ENCODE measurements around the gene KIF14.
"Not testable (repeated sequence)": the region's sequence is repeated elsewhere in the genome, so short reads cannot be mapped to it uniquely, and the experiment has no call there.

KIF14 gene

DNA sequence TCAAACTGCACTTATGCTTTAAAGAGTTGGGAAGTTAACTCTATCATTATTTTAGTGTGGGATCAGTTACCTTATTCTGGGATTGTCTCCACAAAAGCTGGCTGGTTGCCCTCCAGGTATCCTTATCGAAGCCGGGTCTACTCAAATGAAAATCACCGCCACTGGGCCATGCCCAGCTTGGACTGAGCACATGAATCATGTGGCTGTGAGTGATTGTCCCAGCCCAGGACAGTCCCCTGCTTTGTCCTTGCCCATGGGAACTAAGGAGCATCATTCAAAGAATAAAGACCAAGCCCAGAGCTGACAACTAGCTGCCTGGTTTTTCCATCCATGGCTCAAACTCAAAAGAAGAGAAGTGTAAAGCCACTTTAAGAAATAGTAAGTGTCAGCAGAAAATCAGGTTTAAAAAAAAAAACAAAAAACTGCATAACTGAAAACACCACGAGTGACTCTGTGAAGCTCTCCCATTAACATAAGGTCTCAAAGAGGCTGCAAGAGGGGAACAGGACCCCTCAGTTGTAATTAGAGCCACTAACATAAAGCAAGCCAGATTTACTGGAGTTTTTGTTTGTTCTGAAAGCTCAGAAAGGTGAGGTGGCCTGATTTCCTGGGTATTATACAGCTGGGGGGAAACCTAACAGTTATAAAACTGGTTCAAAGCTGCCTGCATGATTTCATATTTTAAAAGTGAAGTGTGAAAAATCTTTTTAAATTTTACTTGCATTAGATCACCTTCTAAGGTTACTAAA, 91.5 kb downstream of the KIF14 start:
- Histone ChIP-seq H3K9me3 (ENCODE audit: control insufficient read depth, low read length) (no peaks in the 10 kb centered on the region), H3K36me3 (ENCODE audit: control insufficient read depth, insufficient read depth, low read length) (no peaks in the 10 kb centered on the region), H3K4me1 (ENCODE audit: control insufficient read depth, insufficient read depth, low read length) (no peaks in the 10 kb centered on the region), H3K9ac (ENCODE audit: low read length) (no peak overlapping the region), H3K4me3 (ENCODE audit: low read length) (no peak overlapping the region), H3K27me3 (ENCODE audit: control insufficient read depth, insufficient read depth, low read length) (no peaks in the 10 kb centered on the region)

- Histone ChIP-seq H3K4me1 (ENCODE audit: control insufficient read depth, insufficient read depth, low read length) (no peaks in the 10 kb centered on the region), H3K4me3 (ENCODE audit: low read length) (no peak overlapping the region), H3K27me3 (ENCODE audit: control insufficient read depth, insufficient read depth, low read length) (no peaks in the 10 kb centered on the region), H3K9ac (ENCODE audit: low read length) (no peak overlapping the region), H3K36me3 (ENCODE audit: control insufficient read depth, insufficient read depth, low read length) (no peaks in the 10 kb centered on the region), H3K9me3 (ENCODE audit: control insufficient read depth, low read length) (no peaks in the 10 kb centered on the region)
Measured at GRCh38 chr1:200527670-200528069, 92.9 kb downstream of the KIF14 start.

GRCh38 chr1:200526709-200527612, 93.6 kb downstream of the KIF14 start:
- Histone ChIP-seq H3K27me3 (ENCODE audit: control insufficient read depth, insufficient read depth, low read length) (no peaks in the 10 kb centered on the region), H3K36me3 (ENCODE audit: control insufficient read depth, insufficient read depth, low read length) (no peaks in the 10 kb centered on the region), H3K9me3 (ENCODE audit: control insufficient read depth, low read length) (no peaks in the 10 kb centered on the region), H3K9ac (ENCODE audit: low read length) (no peak overlapping the region), H3K4me3 (ENCODE audit: low read length) (no peak overlapping the region), H3K4me1 (ENCODE audit: control insufficient read depth, insufficient read depth, low read length) (no peaks in the 10 kb centered on the region)

DNA sequence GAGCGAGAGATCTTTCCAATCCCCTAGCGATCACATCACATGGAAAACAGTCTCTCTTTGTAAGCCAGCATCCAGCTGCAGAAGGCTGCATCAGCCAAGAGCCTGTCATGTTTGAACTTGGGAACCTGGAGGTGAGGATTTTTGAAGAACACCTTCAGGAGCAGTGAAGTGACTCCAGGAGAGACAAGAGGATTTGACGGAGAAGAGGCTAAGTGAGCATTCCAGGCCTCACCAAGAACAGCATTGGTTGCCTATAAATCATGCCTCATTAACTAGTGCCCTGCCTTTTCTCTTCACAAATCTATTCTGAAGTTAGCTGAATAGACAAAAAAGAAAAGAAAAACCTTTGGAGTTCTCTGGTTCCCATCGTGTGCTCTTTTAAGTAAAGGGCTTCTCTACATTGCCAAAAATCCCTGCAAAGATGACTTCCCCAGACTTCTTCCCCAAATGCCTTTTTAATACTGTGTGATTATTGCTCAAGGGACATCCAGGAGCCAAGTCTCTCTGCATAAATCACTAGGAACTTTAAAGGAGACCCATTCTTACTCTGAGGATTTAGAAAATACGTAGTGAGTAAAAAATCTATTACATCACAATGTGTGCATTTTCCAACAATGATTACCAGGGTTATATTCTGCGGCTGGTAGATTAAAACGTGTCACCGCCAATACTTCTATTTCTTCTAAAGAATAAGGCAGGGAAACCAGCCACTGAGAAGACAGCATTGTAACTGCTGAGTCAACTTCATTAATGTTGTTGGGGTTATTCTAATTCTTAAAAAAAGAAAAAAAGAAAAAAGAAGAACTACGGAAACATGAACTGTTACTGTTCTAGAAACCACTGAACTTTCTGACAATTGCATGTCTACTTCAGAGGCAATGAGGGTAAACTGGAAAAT, 95.2 kb downstream of the KIF14 start:
- H3K36me3 ChIP-seq (ENCODE audit: control insufficient read depth, insufficient read depth, low read length) = no peaks in the 10 kb centered on the region
- H3K4me3 ChIP-seq (ENCODE audit: low read length) = no peak overlapping the region
- no peaks in the 10 kb centered on the region for H3K4me1 ChIP-seq (ENCODE audit: control insufficient read depth, insufficient read depth, low read length)
- H3K9ac ChIP-seq (ENCODE audit: low read length) = no peak overlapping the region
- no peaks in the 10 kb centered on the region for H3K9me3 ChIP-seq (ENCODE audit: control insufficient read depth, low read length)
- no peaks in the 10 kb centered on the region for H3K27me3 ChIP-seq (ENCODE audit: control insufficient read depth, insufficient read depth, low read length)

DNA sequence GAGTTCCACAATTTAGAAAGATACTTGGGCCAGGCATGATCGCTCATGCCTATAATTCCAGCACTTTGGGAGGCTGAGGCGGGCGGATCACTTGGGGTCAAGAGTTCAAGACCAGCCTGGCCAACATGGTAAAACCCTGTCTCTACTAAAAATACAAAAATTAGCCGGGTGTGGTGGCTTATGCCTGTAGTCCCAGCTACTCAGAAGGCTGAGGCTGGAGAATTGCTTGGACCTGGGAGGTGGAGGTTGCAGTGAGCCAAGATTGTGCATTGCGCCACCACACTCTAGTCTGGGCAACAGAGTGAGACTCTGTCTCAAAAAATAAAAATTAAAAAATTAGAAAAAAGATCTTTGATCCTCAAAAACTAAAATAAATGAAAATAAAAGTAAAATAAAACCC, 96.0 kb downstream of the KIF14 start:
- H3K27me3 ChIP-seq (ENCODE audit: control insufficient read depth, insufficient read depth, low read length); H3K36me3 ChIP-seq (ENCODE audit: control insufficient read depth, insufficient read depth, low read length); H3K4me1 ChIP-seq (ENCODE audit: control insufficient read depth, insufficient read depth, low read length); H3K9ac ChIP-seq (ENCODE audit: low read length); H3K4me3 ChIP-seq (ENCODE audit: low read length); H3K9me3 ChIP-seq (ENCODE audit: control insufficient read depth, low read length): not testable (repeated sequence)

DNA sequence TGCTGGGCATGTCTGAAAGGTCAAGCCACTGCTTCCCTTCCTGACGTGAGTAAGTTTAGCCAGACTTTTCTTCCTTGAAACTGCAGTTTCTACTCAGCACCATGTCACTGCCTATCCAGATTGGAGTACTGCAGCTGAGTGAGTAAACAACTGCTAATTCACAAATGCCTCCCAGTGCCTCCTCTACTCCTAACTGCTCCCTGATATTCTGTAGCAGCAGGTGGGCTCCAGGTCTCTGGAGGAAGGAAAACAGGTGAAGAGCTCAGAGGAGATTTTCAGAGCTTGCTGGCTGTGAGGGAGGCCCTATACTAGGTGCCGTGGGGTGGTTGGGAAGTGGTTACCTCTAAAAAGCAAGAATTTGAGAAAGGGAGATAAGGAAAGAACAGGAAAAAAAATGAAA, 96.5 kb downstream of the KIF14 start:
- H3K27me3 ChIP-seq (ENCODE audit: control insufficient read depth, insufficient read depth, low read length) = no peaks in the 10 kb centered on the region
- no peaks in the 10 kb centered on the region for H3K36me3 ChIP-seq (ENCODE audit: control insufficient read depth, insufficient read depth, low read length)
- H3K4me1 ChIP-seq (ENCODE audit: control insufficient read depth, insufficient read depth, low read length) = no peaks in the 10 kb centered on the region
- no peak overlapping the region for H3K4me3 ChIP-seq (ENCODE audit: low read length)
- H3K9me3 ChIP-seq (ENCODE audit: control insufficient read depth, low read length) = no peaks in the 10 kb centered on the region
- H3K9ac ChIP-seq (ENCODE audit: low read length) = no peak overlapping the region

DNA sequence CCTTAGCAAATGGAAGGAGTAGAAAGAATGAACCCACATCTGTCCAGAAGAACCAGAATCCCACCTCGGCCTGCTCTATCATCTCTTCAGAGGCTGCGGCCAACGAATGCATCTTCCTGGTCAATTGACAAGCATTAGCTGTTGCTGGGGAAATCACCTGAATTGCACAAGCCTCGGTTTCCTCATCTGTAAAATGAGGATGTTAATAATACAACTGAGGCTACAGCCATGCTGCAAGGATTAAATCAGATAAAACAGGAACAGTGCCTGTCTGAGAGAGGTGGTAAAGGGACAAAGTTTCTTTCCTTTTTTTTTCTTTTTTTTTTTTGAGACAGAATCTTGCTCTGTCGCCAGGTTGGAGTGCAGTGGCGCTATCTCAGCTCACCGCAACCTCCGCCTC, 99.8 kb downstream of the KIF14 start:
- H3K9ac ChIP-seq (ENCODE audit: low read length) = no peak overlapping the region
- no peaks in the 10 kb centered on the region for H3K27me3 ChIP-seq (ENCODE audit: control insufficient read depth, insufficient read depth, low read length)
- H3K9me3 ChIP-seq (ENCODE audit: control insufficient read depth, low read length) = no peaks in the 10 kb centered on the region
- H3K4me3 ChIP-seq (ENCODE audit: low read length) = no peak overlapping the region
- no peaks in the 10 kb centered on the region for H3K4me1 ChIP-seq (ENCODE audit: control insufficient read depth, insufficient read depth, low read length)
- H3K36me3 ChIP-seq (ENCODE audit: control insufficient read depth, insufficient read depth, low read length) = no peaks in the 10 kb centered on the region

DNA sequence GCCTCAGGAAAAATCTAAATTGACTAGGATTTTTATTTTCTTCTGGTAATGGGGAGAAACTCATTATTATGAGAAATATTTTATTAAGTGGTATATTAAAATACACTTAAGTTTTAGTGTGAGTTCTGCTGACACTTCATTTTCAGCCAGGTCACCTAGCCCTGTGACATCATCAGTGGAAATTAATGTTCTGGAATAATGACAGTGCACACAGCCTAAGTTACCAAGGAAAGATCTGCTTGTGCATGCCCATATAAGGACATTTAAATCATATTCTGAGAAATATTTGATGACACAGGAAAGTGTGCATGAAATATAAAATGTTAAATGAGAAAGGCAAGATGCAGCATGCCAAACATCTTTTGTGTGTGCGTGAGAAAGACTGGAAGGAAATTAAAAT, 102.0 kb downstream of the KIF14 start:
- H3K9me3 ChIP-seq (ENCODE audit: control insufficient read depth, low read length) = no peaks in the 10 kb centered on the region
- H3K9ac ChIP-seq (ENCODE audit: low read length) = no peak overlapping the region
- no peak overlapping the region for H3K4me3 ChIP-seq (ENCODE audit: low read length)
- H3K27me3 ChIP-seq (ENCODE audit: control insufficient read depth, insufficient read depth, low read length) = no peaks in the 10 kb centered on the region
- no peaks in the 10 kb centered on the region for H3K36me3 ChIP-seq (ENCODE audit: control insufficient read depth, insufficient read depth, low read length)
- no peaks in the 10 kb centered on the region for H3K4me1 ChIP-seq (ENCODE audit: control insufficient read depth, insufficient read depth, low read length)

GRCh38 chr1:200512191-200512590, 108.4 kb downstream of the KIF14 start:
- Histone ChIP-seq H3K36me3 (ENCODE audit: control insufficient read depth, insufficient read depth, low read length) (no peaks in the 10 kb centered on the region), H3K9me3 (ENCODE audit: control insufficient read depth, low read length) (no peaks in the 10 kb centered on the region), H3K27me3 (ENCODE audit: control insufficient read depth, insufficient read depth, low read length) (no peaks in the 10 kb centered on the region), H3K4me1 (ENCODE audit: control insufficient read depth, insufficient read depth, low read length) (no peaks in the 10 kb centered on the region), H3K4me3 (ENCODE audit: low read length) (no peak overlapping the region), H3K9ac (ENCODE audit: low read length) (no peak overlapping the region)

GRCh38 chr1:200510228-200510623, 110.3 kb downstream of the KIF14 start:
- H3K27me3 ChIP-seq (ENCODE audit: control insufficient read depth, insufficient read depth, low read length) = no peaks in the 10 kb centered on the region
- H3K9me3 ChIP-seq (ENCODE audit: control insufficient read depth, low read length) = no peaks in the 10 kb centered on the region
- no peaks in the 10 kb centered on the region for H3K36me3 ChIP-seq (ENCODE audit: control insufficient read depth, insufficient read depth, low read length)
- no peak overlapping the region for H3K9ac ChIP-seq (ENCODE audit: low read length)
- H3K4me3 ChIP-seq (ENCODE audit: low read length) = no peak overlapping the region
- no peaks in the 10 kb centered on the region for H3K4me1 ChIP-seq (ENCODE audit: control insufficient read depth, insufficient read depth, low read length)

DNA sequence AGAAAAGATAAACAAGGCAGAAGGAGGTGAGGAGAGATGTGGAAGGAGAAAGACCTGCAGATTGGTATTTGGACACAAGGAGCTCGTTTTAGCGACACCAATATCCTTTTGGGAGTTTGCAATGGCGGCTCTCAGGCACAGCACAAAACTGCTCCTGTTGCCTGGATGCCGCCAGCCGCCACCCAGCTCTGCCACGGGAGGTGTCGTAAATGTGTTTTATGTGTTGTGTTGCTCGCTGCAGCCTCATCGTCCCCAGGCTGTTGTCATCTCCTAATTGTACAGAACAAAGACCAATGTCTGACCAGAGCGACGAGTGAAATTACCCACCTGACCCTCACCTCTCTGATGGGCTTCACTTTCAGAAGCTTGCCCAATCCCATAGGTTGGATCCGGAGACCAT, 114.1 kb downstream of the KIF14 start:
- no peak overlapping the region for H3K4me3 ChIP-seq (ENCODE audit: low read length)
- no peaks in the 10 kb centered on the region for H3K4me1 ChIP-seq (ENCODE audit: control insufficient read depth, insufficient read depth, low read length)
- H3K36me3 ChIP-seq (ENCODE audit: control insufficient read depth, insufficient read depth, low read length) = no peaks in the 10 kb centered on the region
- H3K9me3 ChIP-seq (ENCODE audit: control insufficient read depth, low read length) = no peaks in the 10 kb centered on the region
- H3K27me3 ChIP-seq (ENCODE audit: control insufficient read depth, insufficient read depth, low read length) = no peaks in the 10 kb centered on the region
- H3K9ac ChIP-seq (ENCODE audit: low read length) = no peak overlapping the region

DNA sequence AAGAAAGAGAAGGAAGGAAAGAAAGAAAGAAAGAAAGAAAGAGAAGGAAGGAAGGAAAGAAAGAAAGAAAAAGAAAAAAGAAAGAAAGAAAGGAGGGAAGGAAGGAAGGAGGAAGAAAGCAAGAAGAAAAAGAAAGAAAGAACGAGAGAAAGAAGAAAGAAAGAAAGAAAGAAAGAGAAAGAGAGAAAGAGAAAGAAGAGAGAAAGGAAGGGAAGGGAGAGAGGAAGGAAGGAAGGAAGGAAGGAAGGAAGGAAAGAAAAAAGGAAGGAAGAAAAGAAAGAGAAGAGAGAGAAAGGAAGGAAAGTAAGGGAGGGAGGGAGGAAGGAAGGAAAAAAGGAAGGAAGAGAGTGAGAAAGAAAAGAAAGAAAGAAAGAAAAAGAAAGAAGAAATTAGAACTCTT, 115.3 kb downstream of the KIF14 start:
- Histone ChIP-seq H3K27me3 (ENCODE audit: control insufficient read depth, insufficient read depth, low read length) (no peaks in the 10 kb centered on the region), H3K9me3 (ENCODE audit: control insufficient read depth, low read length) (no peaks in the 10 kb centered on the region), H3K4me3 (ENCODE audit: low read length) (no peak overlapping the region), H3K36me3 (ENCODE audit: control insufficient read depth, insufficient read depth, low read length) (no peaks in the 10 kb centered on the region), H3K4me1 (ENCODE audit: control insufficient read depth, insufficient read depth, low read length) (no peaks in the 10 kb centered on the region), H3K9ac (ENCODE audit: low read length) (no peak overlapping the region)
